Inflammatory macrophage (primary cell): Measurements from ENCODE around the gene KLF8.
"Not testable (repeated sequence)": the region's sequence is repeated elsewhere in the genome, so short reads cannot be mapped to it uniquely, and the experiment has no call there.

Experiments used
- DNase-seq, 2 donors: peaks; one replicate each; pipeline ENCODE4 v3.0.0-alpha.2; 2020 to 2022
- total RNA-seq, 18 experiments: gene quantifications; one replicate each; lab custom pipeline; 2026; ENCODE audit warnings: mixed read lengths in 6 of 18, inconsistent platforms in 2 of 18; lab: John Stamatoyannopoulos, UW

KLF8 gene
- total RNA-seq: 4.0 to 18.5 (median 9.3) reads per million in 18 experiments

DNA sequence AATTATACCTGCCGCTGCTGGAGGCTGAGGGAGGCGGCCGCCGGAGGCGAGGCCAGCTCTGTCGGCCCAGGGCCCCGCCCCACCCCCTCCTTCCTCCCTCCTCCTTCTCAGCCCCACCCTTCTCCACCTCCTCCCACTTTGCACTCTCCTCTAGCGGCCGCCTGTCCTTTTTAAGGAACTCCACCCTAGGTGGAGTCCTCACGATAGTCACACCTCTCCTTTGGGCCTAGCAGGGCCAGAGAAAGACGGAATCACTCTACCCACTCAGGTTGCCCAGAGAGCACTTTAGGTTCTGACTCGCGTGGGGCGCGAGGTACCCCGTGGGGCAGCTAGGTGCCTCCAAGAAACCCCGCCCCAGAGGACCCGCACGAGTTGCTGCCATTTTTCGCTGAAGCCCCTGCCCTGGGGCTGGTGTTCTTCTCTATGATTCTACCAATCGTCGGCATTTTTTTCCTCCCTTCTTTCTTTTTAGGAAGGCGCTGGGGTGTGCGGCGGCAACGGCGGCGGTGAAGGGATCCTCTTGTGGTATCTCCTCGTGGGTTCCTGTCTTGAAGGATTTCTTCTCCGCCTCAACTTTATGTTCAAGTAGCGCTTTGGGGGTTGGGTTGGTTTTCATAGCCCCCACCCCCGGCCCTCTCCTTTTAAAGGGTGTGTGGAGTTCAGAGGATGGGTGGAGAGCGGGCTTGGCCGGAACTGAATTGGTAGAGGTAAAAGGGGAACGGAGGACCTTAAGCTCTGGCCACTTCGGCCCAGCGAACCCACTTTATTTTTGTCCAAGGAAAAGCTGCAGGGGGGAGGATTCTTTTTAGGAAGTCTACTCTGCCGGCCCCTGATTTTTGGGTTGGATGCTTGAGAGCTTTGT is at the start of gene KLF8:
Gene KLF8 (plus strand): TSS at position 136 of the 862 bp plus-strand sequence. CDS start 979 bp downstream, outside the sequence.
- peak; percentile 36 to 60 for DNase-seq

DNA sequence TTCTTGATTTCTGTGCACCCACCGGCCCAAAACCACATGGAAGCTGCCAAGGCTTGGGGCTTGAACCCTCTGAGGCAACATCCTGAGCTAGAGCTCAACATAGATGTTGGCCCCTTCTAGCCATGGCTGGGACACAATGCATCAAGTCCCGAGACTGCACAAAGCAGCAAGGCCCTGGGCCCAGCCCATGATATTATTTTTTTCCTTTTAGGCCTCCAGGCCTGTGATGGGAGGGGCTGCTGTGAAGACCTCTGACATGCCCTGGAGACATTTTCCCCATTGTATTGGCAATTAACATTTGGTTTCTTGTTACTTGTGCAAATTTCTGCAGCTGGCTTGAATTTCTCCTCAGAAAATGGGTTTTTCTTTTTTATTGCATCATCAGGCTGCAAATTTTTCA is 25.2 kb upstream of the KLF8 start:
- not testable (repeated sequence) for DNase-seq

DNA sequence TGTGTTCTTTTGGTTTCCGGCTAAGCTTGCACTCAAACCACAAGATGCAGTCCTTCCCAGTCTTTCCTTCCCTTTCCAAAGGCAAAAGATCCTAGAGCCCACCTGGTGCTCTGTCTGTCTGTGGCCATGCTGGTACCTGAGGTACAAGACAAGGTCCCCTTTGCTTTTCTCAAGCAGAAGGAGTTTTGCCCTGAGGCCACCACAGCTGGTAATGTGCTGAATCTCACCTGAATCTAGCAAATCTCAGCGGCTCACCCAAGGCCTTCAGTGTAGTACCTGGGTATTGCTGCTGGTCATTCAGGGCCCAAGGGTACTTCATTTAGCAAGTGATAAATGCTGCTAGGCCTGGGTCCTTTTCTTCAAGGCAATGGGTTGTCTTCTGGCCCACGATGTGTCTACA is 20.5 kb upstream of the KLF8 start:
- DNase-seq: no peak

DNA sequence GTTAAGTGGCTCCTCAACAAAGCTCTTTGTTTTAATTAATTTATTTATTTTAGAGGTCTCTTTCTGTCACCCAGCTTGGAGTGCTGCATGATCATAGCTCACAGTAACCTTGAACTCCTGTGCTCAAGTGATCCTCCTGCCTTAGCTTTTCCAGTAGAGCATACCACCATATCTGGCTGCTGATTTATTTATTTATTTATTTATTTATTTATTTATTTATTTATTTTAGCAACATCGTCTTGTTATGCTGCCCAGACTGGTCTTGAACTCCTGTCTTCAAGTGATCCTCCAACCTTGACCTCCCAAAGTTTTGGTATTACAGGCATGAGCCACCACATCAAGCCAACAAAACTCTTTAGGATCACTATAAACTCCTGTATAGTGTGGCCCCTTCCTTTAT is 15.8 kb upstream of the KLF8 start:
- no peak for DNase-seq

DNA sequence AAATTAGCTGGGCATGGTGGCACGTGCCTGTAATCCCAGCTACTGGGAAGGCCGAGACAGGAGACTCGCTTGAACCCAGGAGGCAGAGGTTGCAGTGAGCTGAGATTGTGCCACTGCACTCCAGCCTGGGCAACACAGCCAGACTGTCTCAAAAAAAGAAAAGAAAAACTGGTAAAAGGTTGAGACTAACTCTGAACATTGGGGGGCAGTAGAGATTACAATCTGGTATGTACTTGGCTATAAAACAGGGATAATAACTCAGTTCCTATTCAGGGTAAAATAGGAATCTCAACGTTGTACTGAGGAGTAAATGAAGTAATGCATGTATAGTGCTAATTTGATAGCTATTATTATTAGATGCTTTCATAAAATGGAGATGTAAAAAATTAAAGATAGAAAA is 12.5 kb upstream of the KLF8 start:
- peak; percentile 7 to 37 for DNase-seq

DNA sequence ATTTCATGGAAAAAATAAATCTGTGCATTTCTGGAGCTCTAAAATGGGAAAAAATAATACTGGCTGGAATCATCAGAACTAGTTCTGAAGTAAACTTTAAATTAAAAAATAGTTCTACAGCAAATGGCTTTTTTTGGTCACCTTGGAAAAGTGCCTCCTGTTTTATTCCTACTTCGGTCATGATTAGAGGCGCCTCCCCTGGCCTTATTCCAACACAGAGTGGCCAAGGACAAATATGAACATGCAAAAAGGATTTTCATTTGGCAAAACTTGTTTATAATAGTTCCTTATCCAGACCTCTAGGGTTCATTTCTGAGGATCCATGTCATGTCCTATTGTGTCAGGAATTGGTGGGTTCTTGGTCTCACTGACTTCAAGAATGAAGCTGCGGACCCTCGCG is 11.1 kb upstream of the KLF8 start:
- no peak for DNase-seq

DNA sequence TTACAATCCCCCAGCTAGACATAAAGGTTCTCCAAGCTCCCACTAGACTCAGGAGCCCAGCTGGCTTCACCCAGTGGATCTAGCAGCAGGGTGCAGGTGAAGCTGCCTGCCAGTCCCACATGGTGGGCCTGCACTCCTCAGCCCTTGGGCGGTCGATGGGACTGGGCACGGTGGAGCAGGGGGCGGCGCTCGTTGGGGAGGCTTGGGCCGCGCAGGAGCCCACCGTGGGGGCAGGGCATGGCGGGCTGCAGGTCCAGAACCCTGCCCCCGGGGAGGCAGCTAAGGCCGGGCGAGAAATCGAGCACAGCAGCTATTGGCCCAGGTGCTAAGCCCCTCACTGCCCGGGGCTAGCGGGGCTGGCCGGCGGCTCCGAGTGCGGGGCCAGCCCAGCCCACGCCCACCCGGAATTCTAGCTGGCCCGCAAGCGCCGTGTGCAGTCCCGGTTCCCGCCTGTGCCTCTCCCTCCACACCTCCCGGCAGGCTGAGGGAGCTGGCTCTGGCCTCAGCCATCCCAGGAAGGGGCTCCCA is 9.6 kb upstream of the KLF8 start:
- no peak for DNase-seq

DNA sequence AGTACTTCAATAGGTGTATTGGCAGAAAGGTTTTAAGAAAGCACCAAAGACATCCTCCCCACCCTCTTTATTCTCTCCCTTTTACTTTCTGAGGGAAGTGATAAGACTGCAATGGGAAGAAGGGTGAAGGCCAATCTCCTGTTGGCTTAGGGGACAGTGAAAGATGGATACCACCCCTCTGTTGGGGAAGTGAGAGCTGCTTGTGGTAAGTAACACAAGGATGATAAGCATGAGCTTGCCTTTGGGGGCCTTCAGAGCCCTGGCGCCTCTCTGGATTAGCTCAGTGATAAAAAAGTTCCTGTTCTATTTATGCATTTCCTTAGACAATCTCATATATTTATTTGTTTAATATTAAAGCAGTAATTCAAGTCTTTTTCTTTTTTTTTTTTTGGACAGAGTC is 5.2 kb upstream of the KLF8 start:
- no peak for DNase-seq

DNA sequence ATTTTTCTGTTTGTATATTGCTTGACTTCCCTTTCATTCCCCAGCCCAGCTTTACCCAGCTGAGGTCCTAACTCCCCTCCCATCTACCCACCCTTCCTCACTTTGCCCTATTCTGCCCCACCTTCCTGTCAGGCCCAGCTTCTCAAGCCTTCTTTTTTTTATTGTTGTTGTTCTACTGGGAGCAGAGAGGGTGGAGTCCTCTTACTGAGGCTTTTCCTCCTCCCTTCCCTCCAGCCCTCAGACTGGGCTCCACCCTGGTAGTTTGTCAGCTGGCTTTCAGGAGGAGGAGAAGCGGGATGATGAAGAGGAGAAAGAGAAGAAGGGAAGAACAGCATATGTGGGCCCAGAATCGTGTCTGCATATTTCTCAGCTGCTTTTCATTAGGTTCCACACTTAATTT is 3.2 kb upstream of the KLF8 start:
- no peak for DNase-seq

DNA sequence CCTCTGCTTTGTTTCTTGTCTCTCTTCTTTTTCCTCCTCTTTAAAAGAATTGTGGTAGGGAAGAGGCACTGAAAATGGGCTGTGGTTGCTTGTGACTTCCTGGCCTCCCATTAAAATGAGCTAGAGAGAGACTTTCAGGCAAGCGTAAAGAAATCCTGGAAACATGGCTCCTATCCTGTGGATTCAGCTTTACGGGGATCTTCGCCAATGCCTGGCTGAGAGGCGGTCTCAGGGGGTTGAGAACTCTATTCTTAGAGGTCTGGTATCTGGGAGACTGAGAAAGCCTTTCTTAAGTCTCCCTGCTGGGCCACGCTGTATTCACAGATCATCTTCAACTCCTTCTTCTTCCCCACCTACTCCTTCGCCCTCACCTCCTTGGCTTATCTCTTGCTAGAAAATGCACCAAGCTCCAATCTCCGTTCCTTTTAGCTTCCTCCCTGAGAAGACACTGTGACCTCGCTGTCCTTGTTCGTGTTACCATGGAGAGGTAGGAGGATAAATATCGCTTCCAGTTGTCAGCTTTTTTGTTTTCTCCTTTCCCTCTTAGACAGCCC is 542 bp upstream of the KLF8 start:
- DNase-seq: no peak

DNA sequence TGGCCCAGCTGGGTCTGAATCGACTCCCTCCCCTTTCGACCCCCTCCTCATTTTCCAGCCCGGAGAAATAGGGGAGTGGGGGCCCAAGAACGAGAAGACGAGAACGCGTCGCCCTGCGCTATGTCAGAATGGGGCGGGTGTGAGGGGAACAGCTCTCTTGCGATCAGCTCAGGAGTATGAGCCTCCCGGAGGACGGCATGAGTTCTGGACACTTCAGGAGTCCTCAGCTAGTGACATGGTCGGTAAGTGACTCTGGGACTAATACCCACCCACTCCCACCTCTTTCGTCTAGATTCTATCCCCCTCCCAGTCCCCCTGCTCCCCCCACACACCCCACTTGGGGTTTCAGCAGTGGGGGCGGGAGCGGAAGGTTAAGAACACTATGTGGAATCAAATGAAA is 944 bp downstream of the KLF8 start:
- DNase-seq: no peak

DNA sequence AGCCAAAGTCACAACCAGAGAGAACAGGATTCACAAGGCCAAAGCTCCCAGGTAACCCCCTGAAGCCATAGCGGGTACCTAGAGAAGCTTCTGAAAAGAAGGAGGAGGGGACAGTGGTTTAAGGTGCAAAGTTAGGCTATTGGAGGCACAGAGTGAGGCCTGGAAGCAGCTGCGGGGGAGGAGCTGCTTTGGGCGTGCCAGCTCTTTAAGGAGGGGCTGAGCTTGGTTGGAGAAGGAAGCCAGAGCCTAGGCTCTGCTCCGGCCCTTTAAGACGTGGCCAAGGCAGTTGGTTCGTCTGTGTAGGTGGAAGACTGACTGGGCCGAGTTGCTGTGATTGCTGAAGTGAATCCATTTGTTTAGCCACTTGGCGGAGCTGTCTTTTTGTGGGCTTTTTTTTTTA is 1.5 kb downstream of the KLF8 start:
- DNase-seq: peak; percentile 61 to 73

DNA sequence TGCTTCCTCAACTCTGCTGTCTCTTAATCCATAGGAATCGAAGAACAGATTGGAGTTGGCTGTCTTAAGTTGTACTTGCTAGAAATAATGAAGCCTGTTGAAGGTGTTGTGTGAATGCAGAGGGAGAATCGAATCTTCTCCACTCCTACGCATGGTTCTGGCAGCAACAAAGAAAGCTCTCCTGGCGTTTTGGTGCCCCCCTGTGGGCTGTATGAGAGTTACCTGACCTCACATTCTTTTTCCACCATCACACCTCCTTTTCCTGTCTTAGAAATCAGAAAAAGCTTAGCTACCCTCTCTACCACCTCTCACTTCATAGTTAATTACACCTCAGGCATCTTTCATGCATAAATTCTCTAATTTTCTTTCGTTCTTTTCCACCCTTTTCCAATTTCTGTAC is 16.3 kb downstream of the KLF8 start:
- peak; percentile 41 to 55 for DNase-seq

DNA sequence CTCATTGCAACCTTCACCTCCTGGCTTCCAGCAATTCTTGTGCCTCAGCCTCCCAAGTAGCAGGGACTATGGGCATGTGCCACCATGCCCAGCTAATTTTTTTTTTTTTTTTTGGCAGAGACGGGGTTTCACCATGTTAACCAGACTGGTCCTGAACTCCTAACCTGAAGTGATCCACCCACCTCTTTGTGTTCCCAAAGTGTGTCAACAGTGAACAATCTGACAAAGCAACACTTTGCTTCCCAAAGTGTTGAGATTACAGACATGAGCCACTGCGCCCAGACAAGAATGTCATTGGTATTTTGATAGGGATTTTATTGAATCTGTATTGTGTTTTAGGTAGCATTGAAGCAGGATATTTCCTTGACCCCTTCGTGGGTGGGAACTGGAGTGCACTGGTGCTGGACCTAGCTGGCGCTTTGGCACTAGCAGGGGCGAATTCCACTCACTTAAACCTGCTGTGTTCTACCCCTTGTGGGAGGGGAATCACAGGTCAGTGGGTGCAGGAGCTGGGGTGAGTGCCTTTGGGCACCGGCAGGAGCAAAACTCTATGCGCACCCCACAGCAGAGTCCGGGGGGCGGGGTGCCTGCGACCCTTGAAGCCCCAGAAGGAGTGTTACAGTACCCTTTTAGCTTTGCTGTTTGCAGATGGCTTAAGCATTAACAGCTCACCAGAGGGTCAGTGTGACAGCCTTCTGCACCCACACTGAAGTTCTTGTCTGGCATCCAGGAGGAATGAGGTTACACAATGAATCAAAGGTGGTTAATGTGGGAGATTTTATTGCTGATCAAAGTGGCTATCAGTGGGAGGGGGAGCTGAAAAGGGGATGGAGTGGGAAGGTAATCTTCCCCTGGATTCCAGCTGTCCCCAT is 21.9 kb downstream of the KLF8 start:
- no peak for DNase-seq

DNA sequence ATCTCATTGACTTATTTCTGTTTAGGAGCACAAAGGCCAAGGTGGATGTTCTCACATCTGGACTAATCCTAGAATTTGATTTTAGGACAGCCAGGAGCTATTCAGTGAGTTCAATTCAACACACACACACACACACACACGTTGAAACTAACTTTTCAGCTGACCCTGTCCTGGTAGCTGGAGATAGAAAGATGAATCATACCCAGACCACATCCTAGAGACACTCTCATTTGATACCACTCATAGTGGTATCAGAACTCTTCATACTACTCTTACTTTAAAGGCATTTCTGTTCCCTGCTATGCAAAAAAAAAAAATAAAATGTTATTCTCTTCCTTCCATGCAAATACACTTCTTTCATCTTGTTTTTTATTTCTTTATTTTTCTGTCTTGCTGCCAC is 36.7 kb downstream of the KLF8 start:
- no peak for DNase-seq

DNA sequence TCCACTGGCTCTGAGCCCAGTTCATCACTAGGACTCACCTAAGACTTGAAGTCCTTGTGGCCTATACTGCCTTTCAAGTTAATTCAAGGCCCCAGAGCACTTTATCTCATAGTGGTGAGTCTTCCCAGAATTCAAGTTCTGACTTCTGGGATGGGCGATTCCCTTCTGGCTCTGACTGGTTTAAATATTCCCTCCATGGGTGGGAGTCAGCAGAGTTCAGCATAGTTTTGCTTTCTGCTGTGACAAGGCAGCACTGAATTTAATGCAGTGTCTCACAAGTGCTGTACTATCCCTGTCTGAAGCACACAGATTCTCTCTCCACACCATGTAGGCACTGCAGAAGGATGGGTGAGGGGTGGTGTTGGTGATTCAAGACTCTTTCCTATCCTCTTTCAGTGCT is 46.5 kb downstream of the KLF8 start:
- no peak for DNase-seq

DNA sequence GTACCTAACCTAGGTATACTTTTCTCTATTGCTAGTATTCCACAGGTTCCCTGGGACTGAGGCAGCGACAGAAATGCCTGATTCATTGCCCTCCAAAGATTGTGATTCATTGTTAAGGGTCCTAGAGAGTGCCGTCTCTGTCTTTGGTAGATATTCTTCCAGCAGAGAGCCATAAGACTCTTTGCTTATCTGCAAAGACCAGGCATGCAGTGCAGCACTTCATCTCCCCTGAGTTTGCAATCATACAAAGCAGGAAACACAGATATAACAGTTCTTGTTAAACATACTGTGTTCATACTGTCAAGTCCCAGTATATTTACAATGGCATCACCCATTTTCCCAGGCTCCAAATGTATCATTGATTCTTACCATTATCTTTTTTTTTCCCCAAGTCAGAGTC is 47.7 kb downstream of the KLF8 start:
- no peak for DNase-seq

DNA sequence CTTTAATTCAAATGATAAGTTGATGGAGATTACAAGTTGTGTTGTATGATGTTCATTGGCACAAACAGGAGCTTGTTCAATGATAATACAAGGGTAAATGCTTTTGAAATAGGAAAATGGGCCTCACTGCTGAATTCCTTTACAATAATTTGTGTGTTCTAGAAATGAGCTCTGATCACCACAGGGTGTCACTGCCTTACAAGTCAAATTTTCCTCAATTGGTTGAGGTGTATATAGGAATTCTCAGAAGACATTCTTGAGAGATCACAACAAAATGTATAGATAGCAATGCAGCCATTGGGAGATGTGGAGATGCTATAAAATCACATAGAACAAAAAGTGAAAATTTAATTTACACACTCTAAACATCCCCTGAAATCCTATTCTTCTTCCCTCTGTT is 49.6 kb downstream of the KLF8 start:
- DNase-seq: no peak

DNA sequence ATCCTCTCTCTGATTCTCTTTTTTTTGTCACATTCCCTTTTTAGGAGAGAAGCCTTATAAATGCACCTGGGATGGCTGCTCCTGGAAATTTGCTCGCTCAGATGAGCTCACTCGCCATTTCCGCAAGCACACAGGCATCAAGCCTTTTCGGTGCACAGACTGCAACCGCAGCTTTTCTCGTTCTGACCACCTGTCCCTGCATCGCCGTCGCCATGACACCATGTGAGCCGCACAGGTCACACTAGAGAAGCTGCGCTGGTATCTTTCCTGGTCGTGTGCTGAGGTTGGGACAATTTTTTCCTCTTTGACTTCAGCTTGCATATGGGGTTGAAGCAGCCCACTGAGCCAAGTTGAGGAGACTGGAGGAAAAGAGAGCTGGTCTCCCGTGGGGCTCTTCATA is 52.1 kb downstream of the KLF8 start:
- DNase-seq: no peak

DNA sequence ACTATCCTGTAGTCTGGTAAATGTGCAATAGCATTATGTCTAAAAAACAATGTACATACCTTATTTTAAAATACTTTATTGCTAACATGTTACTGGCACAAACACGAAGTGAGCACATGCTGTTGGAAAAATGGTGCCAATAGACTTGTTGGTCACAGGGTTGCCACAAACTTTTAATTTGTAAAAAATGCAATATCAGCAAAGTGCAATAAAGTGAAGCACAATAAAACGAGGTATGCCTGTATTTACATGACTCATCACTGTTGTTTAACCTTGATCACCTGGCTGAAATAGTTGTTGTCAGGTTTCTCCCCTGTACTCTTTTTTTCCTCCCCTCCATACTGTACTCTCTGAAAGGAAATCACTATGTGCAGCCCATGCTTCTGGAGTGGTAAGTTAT is 56.5 kb downstream of the KLF8 start:
- no peak for DNase-seq

DNA sequence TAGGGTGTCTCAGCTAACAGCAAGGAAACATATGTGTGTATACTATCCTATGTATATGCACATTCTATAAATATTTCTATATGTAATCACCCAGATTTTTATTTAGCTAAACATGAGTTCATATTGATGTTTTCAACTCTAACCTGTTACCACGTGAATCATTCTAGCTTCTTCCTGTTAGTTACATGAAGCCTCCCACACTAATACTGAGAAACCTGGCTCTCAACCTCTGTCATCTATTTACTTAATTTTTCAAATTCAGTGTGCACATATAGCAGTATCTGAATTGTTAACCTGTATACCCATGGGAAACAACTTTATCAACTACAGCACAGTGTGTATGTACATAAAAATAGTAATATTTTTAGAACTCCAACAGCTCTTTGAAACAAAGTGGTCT is 57.3 kb downstream of the KLF8 start:
- DNase-seq: no peak

DNA sequence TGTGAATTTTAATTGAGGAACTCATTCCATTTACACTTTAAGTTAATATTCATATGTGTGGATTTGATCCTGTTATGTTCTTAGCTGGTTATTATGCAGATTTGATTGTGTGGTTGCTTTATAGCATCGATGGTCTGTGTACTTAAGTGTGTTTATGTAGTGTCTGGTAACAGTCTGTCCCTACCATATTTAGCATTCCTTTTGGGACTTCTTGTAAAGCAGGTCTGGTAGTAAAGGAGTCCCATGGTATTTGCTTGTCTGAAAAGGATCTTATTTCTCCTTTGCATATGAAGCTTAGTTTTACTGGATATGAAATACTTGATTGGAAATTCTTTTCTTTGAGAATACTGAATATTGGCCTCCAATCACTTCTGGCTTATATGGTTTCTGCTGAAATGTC is 76.6 kb downstream of the KLF8 start:
- no peak for DNase-seq

DNA sequence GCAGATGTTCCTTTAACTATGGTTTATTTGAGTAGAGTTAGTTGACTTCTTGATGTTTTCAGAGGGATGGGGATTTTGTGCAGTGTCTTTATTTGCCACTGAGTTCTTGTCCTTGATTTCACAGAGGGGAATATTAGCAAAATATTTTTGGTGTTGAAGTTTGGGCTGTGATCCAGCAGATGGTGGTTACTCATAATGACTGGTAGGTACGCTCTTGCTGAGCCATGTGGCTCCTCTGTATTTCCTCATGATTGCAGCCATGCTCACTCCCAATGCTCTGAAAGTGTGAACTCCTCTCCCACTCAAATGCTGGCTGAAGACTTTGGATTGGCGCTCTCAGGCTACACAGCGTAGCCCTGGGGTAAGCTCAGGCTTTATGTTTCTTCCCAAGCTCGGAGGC is 77.7 kb downstream of the KLF8 start:
- no peak for DNase-seq
